GM12891 (cell line): ENCODE results near the gene DLG1.

Experiments
- POLR2A ChIP-seq: IDR thresholded peaks from 2 replicates; pipeline ENCODE4 v1.6.1; 2011; ENCODE audit warnings: low read depth, low read length, control low read depth
- POLR2AphosphoS5 ChIP-seq: IDR thresholded peaks from 2 replicates; pipeline ENCODE4 v1.6.1; 2011; ENCODE audit warnings: low read depth, low read length, control low read depth
- POU2F2 ChIP-seq: IDR thresholded peaks from 2 replicates; pipeline ENCODE4 v1.6.1; 2011; ENCODE audit warnings: low read depth, mild to moderate bottlenecking, control low read depth, low read length, moderate library complexity
- SPI1 ChIP-seq: IDR thresholded peaks from 2 replicates; pipeline ENCODE4 v1.6.1; 2011; ENCODE audit warnings: low read depth, low read length, control low read depth
- TAF1 ChIP-seq: IDR thresholded peaks from 2 replicates; pipeline ENCODE4 v1.6.1; 2011; ENCODE audit warnings: low read depth, low read length, control low read depth

DNA sequence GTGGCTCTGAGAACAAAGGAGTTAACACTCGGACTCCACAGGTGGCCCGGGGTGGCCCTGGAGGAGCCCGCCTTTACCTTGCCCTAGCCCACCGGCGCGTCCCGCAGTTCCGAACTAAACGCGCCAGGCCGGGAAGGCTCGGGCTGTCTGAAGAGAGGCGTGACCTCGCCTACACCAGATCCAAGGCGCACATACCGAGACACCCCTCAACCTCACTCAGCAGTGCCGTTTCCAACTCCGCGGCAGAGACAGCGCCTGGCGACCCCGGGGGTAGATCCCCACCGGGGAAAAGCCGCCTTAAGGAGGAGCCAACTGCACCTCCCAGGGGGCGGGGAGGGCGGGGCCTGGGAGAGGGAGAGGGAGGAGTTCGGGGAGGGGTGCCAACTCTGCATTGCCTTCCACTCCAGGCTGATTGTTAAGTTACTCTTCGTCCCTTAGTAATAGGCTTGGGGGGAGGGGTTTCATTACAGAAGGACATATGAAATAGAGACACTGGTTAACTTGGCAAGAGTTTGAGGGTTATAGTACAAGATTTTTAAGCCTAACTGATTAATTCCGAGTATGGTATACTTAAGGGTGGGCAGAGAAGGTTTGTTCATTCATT is at the start of gene DLG1:
- TF ChIP-seq TAF1, result no peak
- TF ChIP-seq POLR2A, result peak; percentile 50; the same call in 1 of the 2 replicates
- 0 out of 2 replicates have a peak, but pooled peaks have one; percentile 30 for TF ChIP-seq POU2F2
- no peak for TF ChIP-seq POLR2AphosphoS5
- no peak for TF ChIP-seq SPI1
